Loucy (cell line): ENCODE measurements around the gene RSKR.

Source experiments
- H2AFZ ChIP-seq: fragments of 200-600 bp; sonication (generic); 2 replicates; pipeline ENCODE4 v1.6.0; 2016; ENCODE audit warnings: antibody characterized with exemption, mild to moderate bottlenecking, low read length, moderate library complexity
- H3F3A ChIP-seq: fragments of 200-600 bp; 2 replicates; pipeline ENCODE4 v1.6.0; 2016; ENCODE audit warnings: antibody characterized with exemption, low read depth, mild to moderate bottlenecking
- H3K27me3 ChIP-seq: fragments of 200-600 bp; sonication (generic); 2 replicates; pipeline ENCODE4 v1.6.1; 2014; ENCODE audit warnings: low read length, mild to moderate bottlenecking; ENCODE audit not compliant: insufficient read depth, poor library complexity, severe bottlenecking
- H3K36me3 ChIP-seq: fragments of 200-600 bp; sonication (generic); 2 replicates; pipeline ENCODE4 v1.6.1; 2016; ENCODE audit warnings: low read length; ENCODE audit not compliant: insufficient read depth
- H3K4me1 ChIP-seq: fragments of 200-600 bp; sonication (generic); 2 replicates; pipeline ENCODE4 v1.5.1; 2014; ENCODE audit warnings: low read length, mild to moderate bottlenecking; ENCODE audit not compliant: insufficient read depth, poor library complexity, severe bottlenecking
- H3K4me2 ChIP-seq: fragments of 200-600 bp; sonication (generic); 2 replicates; pipeline ENCODE4 v1.6.0; 2014; ENCODE audit warnings: antibody characterized with exemption, low read length, low read depth, mild to moderate bottlenecking; ENCODE audit not compliant: poor library complexity, severe bottlenecking
- H3K4me3 ChIP-seq: fragments of 200-600 bp; sonication (generic); 2 replicates; pipeline ENCODE4 v1.5.1; 2014; ENCODE audit warnings: low read length, mild to moderate bottlenecking, mixed read lengths; ENCODE audit not compliant: poor library complexity, severe bottlenecking
- H3K79me2 ChIP-seq: fragments of 200-600 bp; sonication (generic); 2 replicates; pipeline ENCODE4 v1.6.1; 2014; ENCODE audit warnings: low read length; ENCODE audit not compliant: insufficient read depth
- H3K9ac ChIP-seq: fragments of 200-600 bp; sonication (generic); 2 replicates; pipeline ENCODE4 v1.6.0; 2014; ENCODE audit warnings: mild to moderate bottlenecking, low read depth, low read length, moderate library complexity; ENCODE audit not compliant: poor library complexity, severe bottlenecking
- H3K9me2 ChIP-seq: fragments of 200-600 bp; sonication (generic); replicated peaks from 2 replicates; pipeline ENCODE4 v1.6.1; 2016; ENCODE audit warnings: low read depth, low read length, mixed read lengths
- H3K9me3 ChIP-seq: fragments of 200-600 bp; sonication (generic); 2 replicates; pipeline ENCODE4 v1.6.1; 2014; ENCODE audit warnings: mild to moderate bottlenecking, antibody characterized with exemption, low read length, low read depth; ENCODE audit not compliant: insufficient read depth
- H4K20me1 ChIP-seq: fragments of 200-600 bp; sonication (generic); 2 replicates; pipeline ENCODE4 v1.6.0; 2014; ENCODE audit warnings: antibody characterized with exemption, low read length, mild to moderate bottlenecking; ENCODE audit not compliant: insufficient read depth, poor library complexity, severe bottlenecking
- EZH2phosphoT487 ChIP-seq: fragments of 200-600 bp; IDR thresholded peaks from 2 replicates; pipeline ENCODE4 v1.6.1; 2018; ENCODE audit warnings: antibody characterized with exemption, mild to moderate bottlenecking, moderate library complexity, borderline replicate concordance
- TF ChIP-seq, protein P1 (sequence below): fragments of 200-600 bp; sonication (generic); conservative IDR thresholded peaks from 2 replicates; pipeline ENCODE4 v1.5.1; 2014; ENCODE audit warnings: mild to moderate bottlenecking, antibody characterized with exemption, low read length

RSKR gene

DNA sequence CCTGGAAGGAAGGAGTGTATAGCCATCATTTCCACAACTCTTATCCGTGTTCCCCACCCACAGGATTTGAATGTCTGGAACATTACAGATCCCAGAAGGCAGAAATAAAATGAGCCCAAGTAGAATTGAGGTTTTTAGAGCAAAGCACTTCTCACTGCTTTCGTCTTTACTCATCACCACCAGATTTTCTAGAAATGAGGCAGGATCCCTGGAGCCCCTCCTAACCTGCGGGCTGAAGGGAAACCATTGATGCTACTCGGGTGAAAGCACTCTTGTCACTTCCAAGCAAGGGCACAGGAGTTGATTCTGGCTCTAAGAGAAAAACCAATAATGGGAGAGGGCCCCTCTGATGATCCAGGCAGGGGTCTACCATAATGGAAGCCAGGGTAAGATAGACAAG is 34.5 kb downstream of the RSKR start:
- Histone ChIP-seq H3K4me1 (no peaks in the 10 kb centered on the region), H3F3A (no peaks in the 10 kb centered on the region), H3K9me2 (no peaks in the 10 kb centered on the region), H3K4me2 (no peak overlapping the region), H3K27me3 (no peaks in the 10 kb centered on the region), H3K79me2 (no peaks in the 10 kb centered on the region), H3K9ac (no peak overlapping the region), H3K4me3 (no peak overlapping the region), H4K20me1 (no peaks in the 10 kb centered on the region), H3K9me3 (no peaks in the 10 kb centered on the region), H2AFZ (no peak overlapping the region), H3K36me3 (peaks cover 68% of the 10 kb centered on the region; the same call in 1 of the 2 replicates)
- no peak for TF ChIP-seq EZH2phosphoT487
- TF ChIP-seq, protein P1, sequence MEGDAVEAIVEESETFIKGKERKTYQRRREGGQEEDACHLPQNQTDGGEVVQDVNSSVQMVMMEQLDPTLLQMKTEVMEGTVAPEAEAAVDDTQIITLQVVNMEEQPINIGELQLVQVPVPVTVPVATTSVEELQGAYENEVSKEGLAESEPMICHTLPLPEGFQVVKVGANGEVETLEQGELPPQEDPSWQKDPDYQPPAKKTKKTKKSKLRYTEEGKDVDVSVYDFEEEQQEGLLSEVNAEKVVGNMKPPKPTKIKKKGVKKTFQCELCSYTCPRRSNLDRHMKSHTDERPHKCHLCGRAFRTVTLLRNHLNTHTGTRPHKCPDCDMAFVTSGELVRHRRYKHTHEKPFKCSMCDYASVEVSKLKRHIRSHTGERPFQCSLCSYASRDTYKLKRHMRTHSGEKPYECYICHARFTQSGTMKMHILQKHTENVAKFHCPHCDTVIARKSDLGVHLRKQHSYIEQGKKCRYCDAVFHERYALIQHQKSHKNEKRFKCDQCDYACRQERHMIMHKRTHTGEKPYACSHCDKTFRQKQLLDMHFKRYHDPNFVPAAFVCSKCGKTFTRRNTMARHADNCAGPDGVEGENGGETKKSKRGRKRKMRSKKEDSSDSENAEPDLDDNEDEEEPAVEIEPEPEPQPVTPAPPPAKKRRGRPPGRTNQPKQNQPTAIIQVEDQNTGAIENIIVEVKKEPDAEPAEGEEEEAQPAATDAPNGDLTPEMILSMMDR, result no peak

DNA sequence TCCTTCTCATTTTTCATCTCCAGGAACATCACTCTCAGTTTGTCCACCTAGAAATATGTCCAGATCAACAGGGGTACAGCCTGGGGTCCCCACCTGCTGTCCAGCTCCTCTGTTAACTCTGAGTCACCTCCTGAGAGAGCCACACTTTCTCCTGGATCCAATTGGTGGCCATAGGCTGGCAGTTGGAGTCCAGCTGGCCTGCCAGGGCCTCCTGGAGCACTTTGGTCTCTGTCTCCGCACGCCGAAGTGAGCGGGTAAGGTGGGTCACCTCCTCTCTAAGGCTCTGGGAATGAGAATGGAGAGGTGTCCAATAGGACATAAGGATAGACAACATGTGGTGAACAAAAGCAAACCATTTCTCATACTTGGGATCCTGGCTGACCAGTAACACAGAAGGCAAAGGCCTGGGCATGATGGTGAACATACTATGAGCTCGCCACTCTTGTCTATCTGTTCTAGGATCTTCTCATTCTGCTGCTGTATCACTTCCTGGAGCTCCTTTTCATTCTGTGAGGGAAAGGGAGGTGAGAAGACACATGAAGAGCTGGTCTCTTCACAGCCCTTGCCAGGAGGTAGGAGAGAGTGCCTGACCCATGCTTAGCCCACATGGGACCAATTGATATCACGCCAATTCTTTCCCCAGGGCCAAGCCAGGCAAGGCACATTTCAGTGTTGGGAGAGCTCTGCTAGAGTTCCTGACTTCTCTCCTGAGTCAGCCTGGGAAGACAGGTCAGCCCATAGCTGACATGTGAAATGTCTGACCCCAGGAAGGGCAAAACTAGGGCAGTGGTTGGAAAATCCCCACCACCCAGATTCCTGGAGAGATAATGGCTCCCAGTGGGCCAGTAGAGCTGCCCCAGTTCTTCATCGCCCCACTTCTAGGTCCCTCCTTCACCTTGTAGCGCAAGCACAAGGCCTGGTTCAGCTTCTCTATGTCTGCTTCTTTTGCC is 35.5 kb downstream of the RSKR start:
- Histone ChIP-seq H3K9me2 (no peaks in the 10 kb centered on the region), H3F3A (no peaks in the 10 kb centered on the region), H2AFZ (no peak overlapping the region), H3K36me3 (peaks cover 58% of the 10 kb centered on the region; the same call in 1 of the 2 replicates), H4K20me1 (no peaks in the 10 kb centered on the region), H3K79me2 (no peaks in the 10 kb centered on the region), H3K9me3 (no peaks in the 10 kb centered on the region), H3K4me3 (no peak overlapping the region), H3K27me3 (no peaks in the 10 kb centered on the region), H3K9ac (no peak overlapping the region), H3K4me2 (no peak overlapping the region), H3K4me1 (no peaks in the 10 kb centered on the region)
- TF ChIP-seq, protein P1, result no peak
- no peak for TF ChIP-seq EZH2phosphoT487

DNA sequence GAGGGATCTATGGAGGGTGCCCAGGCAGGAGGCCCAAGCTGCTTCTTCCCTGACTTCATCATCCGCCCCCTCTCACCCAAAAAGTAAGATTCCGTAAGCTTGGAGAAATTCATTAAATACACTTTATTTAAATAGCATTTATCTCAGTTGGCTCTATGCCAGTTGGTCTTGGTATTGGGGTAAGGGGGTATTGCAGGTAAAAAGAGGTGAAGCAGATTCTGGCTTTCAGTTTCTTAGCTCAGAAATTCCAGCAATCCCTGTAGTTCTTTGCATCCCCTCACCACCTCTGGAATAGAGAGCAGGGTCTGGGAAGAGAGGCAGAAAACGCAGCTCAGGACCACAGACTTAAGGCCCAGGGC is 36.5 kb downstream of the RSKR start:
- Histone ChIP-seq H3F3A (no peaks in the 10 kb centered on the region), H3K4me2 (no peak overlapping the region)
- TF ChIP-seq, protein P1, result no peak
- no peak for TF ChIP-seq EZH2phosphoT487

More for the DNA sequence above, 36.5 kb downstream of the RSKR start:
- H3K27me3 ChIP-seq, result no peaks in the 10 kb centered on the region
- H3K4me3 ChIP-seq, result no peak overlapping the region
- no peaks in the 10 kb centered on the region for H4K20me1 ChIP-seq
- H3K4me1 ChIP-seq, result peaks cover 1% of the 10 kb centered on the region
- no peaks in the 10 kb centered on the region for H3K79me2 ChIP-seq
- peaks cover 47% of the 10 kb centered on the region; the same call in 1 of the 2 replicates for H3K36me3 ChIP-seq
- no peaks in the 10 kb centered on the region for H3K9me3 ChIP-seq
- no peak overlapping the region for H2AFZ ChIP-seq
- H3K9me2 ChIP-seq, result no peaks in the 10 kb centered on the region
- H3K9ac ChIP-seq, result no peak overlapping the region
